Lung (tissue), 12 donors: ENCODE data around the gene SULT1A3. TPM values are rescaled to one million over a fixed set of nuclear protein-coding genes. Genes with fewer than 3 reads are reported as not detected.
"Not testable (repeated sequence)": the region's sequence is repeated elsewhere in the genome, so short reads cannot be mapped to it uniquely, and the experiment has no call there.

ENCODE experiments used
- ATAC-seq: fragments of 200-7000 bp; cut with Tn5 transposase; one replicate; pipeline ENCODE4 v1.9.1; 2020; ENCODE audit warnings: moderate number of reproducible peaks; ENCODE audit not compliant: insufficient read depth, low FRiP score
- DNase-seq, 3 donors: peaks; one replicate each; pipeline ENCODE4 v3.0.0-alpha.2; 2013 to 2017
- H3K27ac ChIP-seq, 2 donors: one replicate each; pipeline ENCODE4 v1.5.1; 2013; ENCODE audit warnings: mild to moderate bottlenecking in 2 of 2, moderate library complexity in 2 of 2, control low read depth in 1 of 2, inconsistent platforms in 1 of 2, low read depth in 1 of 2, low read length in 1 of 2
- H3K27me3 ChIP-seq, 3 donors: one replicate each; pipeline ENCODE4 v1.5.1; 2013; ENCODE audit warnings: low read length in 2 of 3; ENCODE audit not compliant: control insufficient read depth in 3 of 3, insufficient read depth in 3 of 3
- H3K36me3 ChIP-seq, 4 donors: one replicate each; pipeline ENCODE4 v1.5.1; 2013; ENCODE audit warnings: low read length in 4 of 4, mild to moderate bottlenecking in 1 of 4, moderate library complexity in 1 of 4; ENCODE audit not compliant: control insufficient read depth in 4 of 4, insufficient read depth in 4 of 4
- H3K4me1 ChIP-seq, 5 donors: one replicate each; pipeline ENCODE4 v1.5.1; 2013; ENCODE audit warnings: low read length in 5 of 5, mild to moderate bottlenecking in 2 of 5, moderate library complexity in 1 of 5; ENCODE audit not compliant: control insufficient read depth in 5 of 5, insufficient read depth in 5 of 5
- H3K4me3 ChIP-seq: one replicate; pipeline ENCODE4 v1.5.1; 2013; ENCODE audit warnings: mild to moderate bottlenecking, control low read depth, moderate library complexity
- H3K9ac ChIP-seq, 2 donors: one replicate each; pipeline ENCODE4 v1.5.1; 2013; ENCODE audit warnings: low read length in 2 of 2, control low read depth in 1 of 2; ENCODE audit not compliant: insufficient read depth in 1 of 2
- H3K9me3 ChIP-seq, 4 donors: one replicate each; pipeline ENCODE4 v1.5.1; 2013; ENCODE audit warnings: low read length in 3 of 4, mild to moderate bottlenecking in 1 of 4, moderate library complexity in 1 of 4; ENCODE audit not compliant: control insufficient read depth in 4 of 4, insufficient read depth in 3 of 4
- WGBS, 2 donors: extraction: QIAGEN DNeasy Blood & Tissue Kit; methylation state at CpG; one replicate each; pipeline ENCODE4 v1.1.7; 2013; 5-methylcytosine and 5-hydroxymethylcytosine counted together
- polyA plus RNA-seq, 2 donors: library from polyadenylated mRNA; stranded (reverse); fragments of 200-250 nt; gene quantifications; one replicate each; pipeline ENCODE4 v1.2.1, GENCODE V29; 2013
- total RNA-seq, 2 donors: library from RNA; depleted of rRNA in 1 of 2; stranded (reverse); fragments of >200 nt in 1 of 2; gene quantifications; one replicate each; pipeline ENCODE4 v1.2.1, GENCODE V29; 2014 to 2021
- TF ChIP-seq, protein P1 (sequence below): IDR thresholded peaks from 2 replicates; pipeline ENCODE4 v1.5.1; 2012; ENCODE audit warnings: mild to moderate bottlenecking; ENCODE audit errors: control extremely low read depth, extremely low read depth
- donor health status: control.
- donor health status: control.
- donor health status: Bipolar disorder and iron deficiency.
- donor health status: healthy.
- donor health status: DM: yes; HTN: yes; CAD: no.

Gene SULT1A3
- total and polyA plus RNA-seq, 4 donors, result 8.3 to 32.8 (median 19.4) TPM

DNA sequence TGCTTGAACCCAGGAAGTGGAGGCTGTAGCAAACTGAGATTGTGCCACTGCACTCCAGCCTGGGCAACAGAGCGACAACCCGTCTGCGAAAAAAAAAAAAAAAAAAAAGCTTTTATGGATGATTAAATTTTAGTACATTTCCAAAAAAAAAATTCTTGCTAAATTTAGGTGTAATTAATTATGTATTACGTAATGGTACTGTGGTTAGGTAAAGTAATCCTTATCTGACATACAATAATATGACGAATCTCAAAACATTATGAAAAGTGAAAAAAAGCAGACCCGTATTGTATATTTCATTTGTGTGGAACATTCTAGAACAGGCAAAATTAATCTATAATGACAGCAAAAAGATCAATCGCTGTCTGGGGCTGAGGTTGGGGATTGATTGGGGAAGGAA, 26.0 kb upstream of the SULT1A3 start:
- Histone ChIP-seq H3K27me3 (no peaks in the 10 kb centered on the region), H3K9ac (no peak overlapping the region), H3K36me3 (no peaks in the 10 kb centered on the region), H3K9me3 (no peaks in the 10 kb centered on the region), H3K27ac (no peak overlapping the region), H3K4me1 (no peaks in the 10 kb centered on the region), H3K4me3 (no peak overlapping the region)
- no peak for DNase-seq
- TF ChIP-seq, protein P1, sequence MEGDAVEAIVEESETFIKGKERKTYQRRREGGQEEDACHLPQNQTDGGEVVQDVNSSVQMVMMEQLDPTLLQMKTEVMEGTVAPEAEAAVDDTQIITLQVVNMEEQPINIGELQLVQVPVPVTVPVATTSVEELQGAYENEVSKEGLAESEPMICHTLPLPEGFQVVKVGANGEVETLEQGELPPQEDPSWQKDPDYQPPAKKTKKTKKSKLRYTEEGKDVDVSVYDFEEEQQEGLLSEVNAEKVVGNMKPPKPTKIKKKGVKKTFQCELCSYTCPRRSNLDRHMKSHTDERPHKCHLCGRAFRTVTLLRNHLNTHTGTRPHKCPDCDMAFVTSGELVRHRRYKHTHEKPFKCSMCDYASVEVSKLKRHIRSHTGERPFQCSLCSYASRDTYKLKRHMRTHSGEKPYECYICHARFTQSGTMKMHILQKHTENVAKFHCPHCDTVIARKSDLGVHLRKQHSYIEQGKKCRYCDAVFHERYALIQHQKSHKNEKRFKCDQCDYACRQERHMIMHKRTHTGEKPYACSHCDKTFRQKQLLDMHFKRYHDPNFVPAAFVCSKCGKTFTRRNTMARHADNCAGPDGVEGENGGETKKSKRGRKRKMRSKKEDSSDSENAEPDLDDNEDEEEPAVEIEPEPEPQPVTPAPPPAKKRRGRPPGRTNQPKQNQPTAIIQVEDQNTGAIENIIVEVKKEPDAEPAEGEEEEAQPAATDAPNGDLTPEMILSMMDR, result no peak
- 78 to 81% methylated on average over 7 of the region's 7 CpGs for WGBS, 2 donors
- ATAC-seq, result no peak

DNA sequence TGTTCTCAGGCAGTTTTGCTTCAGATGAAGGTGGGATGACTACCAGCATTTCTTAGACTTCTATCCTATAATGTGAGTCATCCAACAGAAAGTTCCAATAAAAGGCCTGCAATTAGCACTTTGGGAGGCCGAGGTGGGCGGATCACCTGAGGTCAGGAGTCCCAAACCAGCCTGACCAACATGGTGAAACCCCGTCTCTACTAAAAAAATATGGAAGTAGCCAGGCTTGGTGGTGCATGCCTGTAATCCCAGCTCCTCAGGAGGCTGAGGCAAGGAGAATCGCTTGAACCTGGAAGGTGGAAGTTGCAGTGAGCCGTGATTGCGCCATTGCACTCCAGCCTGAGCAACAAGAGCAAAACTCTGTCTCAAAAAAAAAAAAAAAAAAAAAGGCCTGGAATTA, 22.2 kb upstream of the SULT1A3 start:
- DNase-seq, H3K4me1 ChIP-seq, ATAC-seq, H3K27ac ChIP-seq, H3K9me3 ChIP-seq, H3K4me3 ChIP-seq, H3K36me3 ChIP-seq, H3K9ac ChIP-seq, H3K27me3 ChIP-seq: not testable (repeated sequence)
- 47 to 73% methylated on average over 6 of the region's 6 CpGs for WGBS, 2 donors

DNA sequence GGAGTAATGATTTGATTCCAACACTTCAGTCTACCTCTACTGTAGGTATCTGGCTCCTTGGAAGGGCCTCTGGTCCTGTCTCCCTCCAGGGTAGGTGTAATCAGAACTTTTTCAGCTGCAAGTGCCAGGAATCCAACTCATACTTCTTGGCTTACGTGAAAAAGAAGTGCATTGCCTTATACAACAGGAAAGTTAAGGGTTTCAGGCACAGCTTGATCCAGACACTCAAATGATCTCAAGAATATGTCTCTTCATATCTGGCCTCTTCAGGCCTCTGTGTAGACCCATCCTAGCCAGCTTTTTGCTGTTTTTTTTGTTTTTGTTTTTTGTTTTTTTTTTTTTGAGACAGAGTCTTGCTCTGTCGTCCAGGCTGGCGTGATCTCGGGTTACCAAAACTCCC, 19.9 kb upstream of the SULT1A3 start:
- Histone ChIP-seq H3K9me3 (no peaks in the 10 kb centered on the region), H3K27me3 (no peaks in the 10 kb centered on the region), H3K4me1 (peaks cover 0 to 10% (median 1%) of the 10 kb centered on the region in 5 donors), H3K4me3 (no peak overlapping the region), H3K27ac (no peak overlapping the region), H3K9ac (no peak overlapping the region), H3K36me3 (no peaks in the 10 kb centered on the region)
- WGBS, 2 donors, result 95 to 96% methylated on average over 4 of the region's 4 CpGs
- TF ChIP-seq, protein P1, result no peak
- ATAC-seq, result no peak
- DNase-seq, result no peak

DNA sequence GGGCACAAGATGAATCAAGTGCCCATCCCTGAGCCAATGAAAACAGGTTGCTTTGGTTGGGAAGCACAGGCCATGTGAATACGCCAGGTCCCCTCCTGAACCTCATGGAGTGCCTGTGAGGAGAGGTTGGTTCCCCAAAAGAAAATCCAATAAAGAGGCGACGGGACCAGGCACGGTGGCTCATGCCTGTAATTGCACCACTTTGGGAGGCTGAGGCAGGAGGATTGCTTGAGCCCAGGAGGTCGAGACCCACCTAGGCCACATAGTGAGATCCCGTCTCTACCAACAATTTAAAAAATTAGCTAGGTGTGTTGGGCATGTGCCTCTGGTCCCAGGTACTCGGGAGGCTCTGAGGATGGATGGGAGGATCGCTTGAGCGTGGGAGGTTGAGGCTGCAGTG, 19.1 kb upstream of the SULT1A3 start:
- 93 to 95% methylated on average over 9 of the region's 9 CpGs for WGBS, 2 donors
- H3K9me3 ChIP-seq, result no peaks in the 10 kb centered on the region
- no peaks in the 10 kb centered on the region for H3K36me3 ChIP-seq
- H3K4me3 ChIP-seq, result no peak overlapping the region
- H3K9ac ChIP-seq, result no peak overlapping the region
- H3K27me3 ChIP-seq, result no peaks in the 10 kb centered on the region
- TF ChIP-seq, protein P1, result no peak
- DNase-seq (no peak), ATAC-seq (no peak)
- peaks cover 0 to 15% (median 4%) of the 10 kb centered on the region in 5 donors for H3K4me1 ChIP-seq
- H3K27ac ChIP-seq, result no peak overlapping the region
